MCF 10A (cell line): Measurements from ENCODE around the gene ARHGAP23. TPM values are rescaled to one million over a fixed set of nuclear protein-coding genes. Genes with fewer than 3 reads are reported as not detected.

Source experiments
- BruUV-seq: library from RNA; stranded (reverse); fragments of 400-500 nt; replicated peaks from 2 replicates; lab custom pipeline; 2021; lab: Mats Ljungman, UMichigan
- CTCF ChIA-PET: fragments of 300-600 bp; sonication (Branson Sonifier 250); formaldehyde crosslinking; extraction: SDS; loops from one replicate; lab custom pipeline; 2021; ENCODE audit warnings: antibody characterized with exemption, inconsistent platforms; lab: Yijun Ruan, JAX
- POLR2A ChIA-PET: fragments of 300-600, 350-650 bp; sonication (Branson Sonifier 250); formaldehyde crosslinking; extraction: SDS; loops from one replicate; lab custom pipeline; 2020; ENCODE audit warnings: antibody characterized with exemption, inconsistent platforms; lab: Yijun Ruan, JAX
- DNase-seq: peaks from one replicate; pipeline ENCODE4 v3.0.0-alpha.2; 2018; ENCODE audit not compliant: unreplicated experiment
- H3K27ac Mint-ChIP-seq: one replicate; pipeline ENCODE4 v1.8.0; 2022; ENCODE audit warnings: mild to moderate bottlenecking, low read depth, mixed read lengths; ENCODE audit not compliant: unreplicated experiment
- H3K27me3 Mint-ChIP-seq: one replicate; pipeline ENCODE4 v1.8.0; 2022; ENCODE audit warnings: mixed read lengths; ENCODE audit not compliant: insufficient read depth, unreplicated experiment
- H3K36me3 Mint-ChIP-seq: one replicate; pipeline ENCODE4 v1.8.0; 2022; ENCODE audit warnings: mild to moderate bottlenecking, moderate library complexity, mixed read lengths; ENCODE audit not compliant: insufficient read depth, unreplicated experiment
- H3K4me1 Mint-ChIP-seq: one replicate; pipeline ENCODE4 v1.8.0; 2022; ENCODE audit warnings: mixed read lengths; ENCODE audit not compliant: insufficient read depth, unreplicated experiment
- H3K4me3 Mint-ChIP-seq: one replicate; pipeline ENCODE4 v1.8.0; 2022; ENCODE audit warnings: mild to moderate bottlenecking, moderate library complexity, mixed read lengths; ENCODE audit not compliant: unreplicated experiment
- H3K9me3 Mint-ChIP-seq: one replicate; pipeline ENCODE4 v1.8.0; 2022; ENCODE audit warnings: mixed read lengths; ENCODE audit not compliant: unreplicated experiment
- intact Hi-C: fragments of 100-400 bp; cut with micrococcal nuclease; formaldehyde crosslinking; loops from 2 replicates; pipeline ENCODE4 v1.14.1; 2022
- total RNA-seq: library from RNA; stranded (reverse); gene quantifications from 2 replicates; pipeline ENCODE4 v1.2.3, GENCODE V29; 2022
- TF ChIP-seq, protein P1 (sequence below): fragments of 200-600 bp; IDR thresholded peaks from one replicate; pipeline ENCODE4 v1.8.0; 2022; ENCODE audit warnings: antibody characterized with exemption, mild to moderate bottlenecking; ENCODE audit not compliant: unreplicated experiment

ARHGAP23 gene
- total RNA-seq, 1 experiment from 2014 or later: 23.2 TPM

DNA sequence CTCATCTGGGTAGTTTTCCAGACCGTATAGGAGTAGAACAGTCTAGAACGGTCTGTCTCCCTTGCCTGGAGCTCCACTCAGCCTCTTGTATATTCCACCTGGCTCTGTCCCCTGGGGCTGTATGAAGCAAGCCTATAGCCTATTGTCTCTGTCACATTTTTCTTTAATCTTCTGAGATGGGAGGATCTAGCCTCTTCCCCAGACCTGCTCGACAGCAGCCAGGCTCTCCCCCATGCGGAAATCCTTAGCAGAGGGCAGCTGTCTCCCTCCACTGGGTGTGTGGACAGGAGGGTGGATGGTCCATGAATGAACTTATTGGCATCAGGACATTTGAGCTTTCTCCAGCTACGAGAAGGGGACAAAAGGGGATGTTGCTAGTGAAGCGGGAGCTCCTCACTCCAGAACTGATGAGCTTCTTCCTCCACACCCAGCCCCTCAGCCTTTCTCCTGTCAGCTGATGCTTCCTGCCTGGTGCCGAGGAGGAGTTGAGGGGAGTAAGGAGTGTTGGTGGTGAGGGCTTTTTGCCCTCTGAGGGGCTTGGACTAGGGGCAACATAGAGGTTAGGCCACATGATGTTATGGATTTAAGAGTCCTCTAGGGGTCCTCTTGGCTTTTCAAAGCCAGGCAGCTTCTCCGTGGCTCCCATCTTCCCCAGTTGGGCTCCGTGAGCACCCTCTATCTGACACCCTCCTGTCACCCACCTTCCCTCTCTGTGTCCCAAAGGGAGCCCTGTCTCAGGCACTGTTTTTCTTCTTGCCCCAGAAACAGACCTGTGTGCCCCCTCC, 28.0 kb downstream of the ARHGAP23 start:
- TF ChIP-seq, protein P1, sequence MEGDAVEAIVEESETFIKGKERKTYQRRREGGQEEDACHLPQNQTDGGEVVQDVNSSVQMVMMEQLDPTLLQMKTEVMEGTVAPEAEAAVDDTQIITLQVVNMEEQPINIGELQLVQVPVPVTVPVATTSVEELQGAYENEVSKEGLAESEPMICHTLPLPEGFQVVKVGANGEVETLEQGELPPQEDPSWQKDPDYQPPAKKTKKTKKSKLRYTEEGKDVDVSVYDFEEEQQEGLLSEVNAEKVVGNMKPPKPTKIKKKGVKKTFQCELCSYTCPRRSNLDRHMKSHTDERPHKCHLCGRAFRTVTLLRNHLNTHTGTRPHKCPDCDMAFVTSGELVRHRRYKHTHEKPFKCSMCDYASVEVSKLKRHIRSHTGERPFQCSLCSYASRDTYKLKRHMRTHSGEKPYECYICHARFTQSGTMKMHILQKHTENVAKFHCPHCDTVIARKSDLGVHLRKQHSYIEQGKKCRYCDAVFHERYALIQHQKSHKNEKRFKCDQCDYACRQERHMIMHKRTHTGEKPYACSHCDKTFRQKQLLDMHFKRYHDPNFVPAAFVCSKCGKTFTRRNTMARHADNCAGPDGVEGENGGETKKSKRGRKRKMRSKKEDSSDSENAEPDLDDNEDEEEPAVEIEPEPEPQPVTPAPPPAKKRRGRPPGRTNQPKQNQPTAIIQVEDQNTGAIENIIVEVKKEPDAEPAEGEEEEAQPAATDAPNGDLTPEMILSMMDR: no peak
- POLR2A ChIA-PET: no interaction called here
- no peaks in the 10 kb centered on the region for H3K9me3 Mint-ChIP-seq
- H3K4me3 Mint-ChIP-seq: no peak overlapping the region
- peaks cover 22% of the 10 kb centered on the region for H3K4me1 Mint-ChIP-seq
- intact Hi-C loops: no loop called here
- no peak for DNase-seq
- CTCF ChIA-PET: interaction anchor here (1.1 to 1.5 kb wide), 3 partner anchors 9 to 30 kb away, joined by 3 to 5 read pairs (median 4); no protein-coding TSS in a partner anchor
- no peak overlapping the region for H3K27ac Mint-ChIP-seq
- BruUV-seq: no TSS peak
- H3K27me3 Mint-ChIP-seq: peaks cover 10% of the 10 kb centered on the region
- no peaks in the 10 kb centered on the region for H3K36me3 Mint-ChIP-seq

DNA sequence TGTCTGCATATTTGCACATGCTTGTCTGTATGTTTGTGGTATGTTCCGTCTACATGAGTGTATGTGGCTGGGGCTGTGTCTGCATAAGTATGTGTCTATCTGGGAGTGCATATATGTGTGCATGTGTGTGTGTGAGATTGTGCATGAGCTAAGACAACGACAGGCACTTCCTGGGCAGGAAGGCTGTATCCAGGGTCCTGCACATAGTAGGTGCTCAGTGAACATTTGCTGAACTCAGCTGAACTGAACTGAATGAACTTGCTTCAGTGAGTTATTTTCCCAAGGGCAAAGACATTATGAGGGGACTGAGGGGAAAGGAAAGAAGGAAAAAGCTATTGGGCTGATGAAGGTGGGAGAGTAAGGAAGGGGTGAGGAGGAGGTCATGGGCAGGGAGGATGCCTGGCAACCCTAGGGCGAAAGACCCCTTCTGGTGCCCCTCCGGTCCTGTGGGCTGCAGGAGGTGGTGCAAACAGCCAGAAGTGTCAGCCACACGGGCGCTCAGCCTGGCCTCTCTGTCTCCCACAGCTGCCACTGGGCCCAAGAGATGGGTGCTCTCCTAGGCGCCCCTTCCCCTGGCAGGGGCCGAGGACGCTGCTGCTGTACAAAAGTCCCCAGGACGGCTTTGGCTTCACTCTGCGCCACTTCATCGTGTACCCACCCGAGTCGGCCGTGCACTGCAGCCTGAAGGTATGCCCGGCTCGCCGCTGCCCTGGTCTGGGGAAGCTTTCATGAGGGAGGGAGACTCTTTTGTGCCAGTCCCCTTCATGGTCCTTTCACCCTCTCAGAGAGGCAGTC, 29.5 kb downstream of the ARHGAP23 start:
- Mint-ChIP-seq H3K9me3 (no peaks in the 10 kb centered on the region), H3K4me1 (peaks cover 16% of the 10 kb centered on the region), H3K36me3 (no peaks in the 10 kb centered on the region), H3K4me3 (no peak overlapping the region), H3K27ac (no peak overlapping the region), H3K27me3 (peaks cover 9% of the 10 kb centered on the region)
- no TSS peak for BruUV-seq
- CTCF ChIA-PET: no interaction called here
- POLR2A ChIA-PET: no interaction called here
- TF ChIP-seq, protein P1: no peak
- DNase-seq: no peak
- intact Hi-C loops: no loop called here

DNA sequence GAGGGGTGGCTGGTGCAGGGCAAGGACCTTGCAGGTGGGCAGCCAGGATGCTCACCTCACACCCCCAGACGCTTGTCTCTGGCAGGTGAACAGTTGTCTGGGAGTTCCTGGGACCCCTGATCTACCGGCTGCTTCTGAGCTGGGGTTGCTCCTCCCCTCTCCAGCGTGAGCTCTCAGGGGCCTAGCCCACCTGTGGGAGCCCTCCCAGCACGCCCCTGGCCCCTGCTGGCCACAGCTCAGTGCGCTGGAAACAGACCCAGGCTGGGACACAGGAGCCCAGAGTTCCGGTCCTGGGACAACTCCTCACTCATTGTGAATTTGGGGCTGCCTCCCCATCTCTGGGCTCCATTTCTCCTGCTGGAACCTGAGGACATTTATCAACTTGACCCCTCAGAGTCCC, 30.3 kb downstream of the ARHGAP23 start:
- Mint-ChIP-seq H3K36me3 (no peaks in the 10 kb centered on the region), H3K4me1 (peaks cover 8% of the 10 kb centered on the region)
- CTCF ChIA-PET: interaction anchor here (0.6 to 0.7 kb wide), 2 partner anchors 24 to 35 kb away, joined by 3 read pairs; no protein-coding TSS in a partner anchor

More for the DNA sequence above, 30.3 kb downstream of the ARHGAP23 start:
- peaks cover 1% of the 10 kb centered on the region for H3K27me3 Mint-ChIP-seq
- no peak overlapping the region for H3K27ac Mint-ChIP-seq
- H3K9me3 Mint-ChIP-seq: no peaks in the 10 kb centered on the region
- POLR2A ChIA-PET: no interaction called here
- TF ChIP-seq, protein P1: no peak
- no peak for DNase-seq
- no peak overlapping the region for H3K4me3 Mint-ChIP-seq
- BruUV-seq: no TSS peak
- intact Hi-C loops: no loop called here
